ENCODE data around the gene SPAG4. TPM values are rescaled to one million over a fixed set of nuclear protein-coding genes. Genes with fewer than 3 reads are reported as not detected.

SPAG4 gene
- total RNA-seq, 1 donor from 2014 or later, result 15.2 TPM

- Mint-ChIP-seq H3K27me3 (ENCODE audit: unreplicated experiment) (no peaks in the 10 kb centered on the region), H3K9me3 (ENCODE audit: unreplicated experiment) (no peaks in the 10 kb centered on the region), H3K36me3 (ENCODE audit: low read depth, unreplicated experiment) (peaks cover 3% of the 10 kb centered on the region), H3K27ac (ENCODE audit: unreplicated experiment) (no peak overlapping the region), H3K4me3 (ENCODE audit: unreplicated experiment) (no peak overlapping the region), H3K4me1 (ENCODE audit: unreplicated experiment) (peaks cover 3% of the 10 kb centered on the region)
- no peak for DNase-seq (ENCODE audit: low spot score)
- TF ChIP-seq, protein P1, sequence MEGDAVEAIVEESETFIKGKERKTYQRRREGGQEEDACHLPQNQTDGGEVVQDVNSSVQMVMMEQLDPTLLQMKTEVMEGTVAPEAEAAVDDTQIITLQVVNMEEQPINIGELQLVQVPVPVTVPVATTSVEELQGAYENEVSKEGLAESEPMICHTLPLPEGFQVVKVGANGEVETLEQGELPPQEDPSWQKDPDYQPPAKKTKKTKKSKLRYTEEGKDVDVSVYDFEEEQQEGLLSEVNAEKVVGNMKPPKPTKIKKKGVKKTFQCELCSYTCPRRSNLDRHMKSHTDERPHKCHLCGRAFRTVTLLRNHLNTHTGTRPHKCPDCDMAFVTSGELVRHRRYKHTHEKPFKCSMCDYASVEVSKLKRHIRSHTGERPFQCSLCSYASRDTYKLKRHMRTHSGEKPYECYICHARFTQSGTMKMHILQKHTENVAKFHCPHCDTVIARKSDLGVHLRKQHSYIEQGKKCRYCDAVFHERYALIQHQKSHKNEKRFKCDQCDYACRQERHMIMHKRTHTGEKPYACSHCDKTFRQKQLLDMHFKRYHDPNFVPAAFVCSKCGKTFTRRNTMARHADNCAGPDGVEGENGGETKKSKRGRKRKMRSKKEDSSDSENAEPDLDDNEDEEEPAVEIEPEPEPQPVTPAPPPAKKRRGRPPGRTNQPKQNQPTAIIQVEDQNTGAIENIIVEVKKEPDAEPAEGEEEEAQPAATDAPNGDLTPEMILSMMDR (IDR thresholded peaks at IDR 0.05; ENCODE audit: unreplicated experiment), result no peak
These were observed 36.3 kb downstream of the SPAG4 start for GRCh38 chr20:35651958-35652357.

GRCh38 chr20:35652641-35653429 is 37.2 kb downstream of the SPAG4 start:
- DNase-seq (ENCODE audit: low spot score), result no peak
- H3K9me3 Mint-ChIP-seq (ENCODE audit: unreplicated experiment), result no peaks in the 10 kb centered on the region
- H3K27me3 Mint-ChIP-seq (ENCODE audit: unreplicated experiment), result no peaks in the 10 kb centered on the region
- TF ChIP-seq, protein P1 (IDR thresholded peaks at IDR 0.05; ENCODE audit: unreplicated experiment), result no peak
- H3K4me1 Mint-ChIP-seq (ENCODE audit: unreplicated experiment), result no peaks in the 10 kb centered on the region
- H3K36me3 Mint-ChIP-seq (ENCODE audit: low read depth, unreplicated experiment), result peaks cover 3% of the 10 kb centered on the region
- no peak overlapping the region for H3K4me3 Mint-ChIP-seq (ENCODE audit: unreplicated experiment)
- H3K27ac Mint-ChIP-seq (ENCODE audit: unreplicated experiment), result no peak overlapping the region

- Mint-ChIP-seq H3K36me3 (ENCODE audit: low read depth, unreplicated experiment) (peaks cover 3% of the 10 kb centered on the region), H3K4me3 (ENCODE audit: unreplicated experiment) (no peak overlapping the region), H3K4me1 (ENCODE audit: unreplicated experiment) (no peaks in the 10 kb centered on the region), H3K27me3 (ENCODE audit: unreplicated experiment) (no peaks in the 10 kb centered on the region), H3K9me3 (ENCODE audit: unreplicated experiment) (no peaks in the 10 kb centered on the region), H3K27ac (ENCODE audit: unreplicated experiment) (no peak overlapping the region)
- DNase-seq (ENCODE audit: low spot score), result no peak
- TF ChIP-seq, protein P1 (IDR thresholded peaks at IDR 0.05; ENCODE audit: unreplicated experiment), result no peak
These were observed 37.8 kb downstream of the SPAG4 start for GRCh38 chr20:35653430-35653734.

DNA sequence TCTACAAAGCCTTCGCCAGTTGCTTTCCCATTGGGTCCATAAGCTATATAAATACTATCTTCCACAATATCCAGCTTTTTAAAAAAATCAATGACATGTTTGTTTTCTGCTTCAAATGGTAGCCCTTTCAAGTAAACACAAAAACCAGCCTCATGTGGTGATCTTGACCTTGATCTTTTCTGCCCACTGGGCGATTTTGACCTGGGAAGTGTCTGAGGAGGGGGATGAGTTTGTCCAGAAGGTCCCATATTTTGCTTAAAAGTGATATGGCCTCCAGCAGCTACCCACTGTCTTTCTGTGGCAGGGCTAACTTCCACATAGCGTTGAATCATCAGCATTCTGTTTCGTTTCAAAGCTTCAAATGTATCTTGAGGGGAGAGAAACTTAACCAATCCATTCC is 38.3 kb downstream of the SPAG4 start:
- no peak overlapping the region for H3K4me3 Mint-ChIP-seq (ENCODE audit: unreplicated experiment)
- DNase-seq (ENCODE audit: low spot score), result no peak
- H3K4me1 Mint-ChIP-seq (ENCODE audit: unreplicated experiment), result no peaks in the 10 kb centered on the region
- no peaks in the 10 kb centered on the region for H3K27me3 Mint-ChIP-seq (ENCODE audit: unreplicated experiment)
- TF ChIP-seq, protein P1 (IDR thresholded peaks at IDR 0.05; ENCODE audit: unreplicated experiment), result no peak
- no peaks in the 10 kb centered on the region for H3K9me3 Mint-ChIP-seq (ENCODE audit: unreplicated experiment)
- H3K36me3 Mint-ChIP-seq (ENCODE audit: low read depth, unreplicated experiment), result peaks cover 3% of the 10 kb centered on the region
- no peak overlapping the region for H3K27ac Mint-ChIP-seq (ENCODE audit: unreplicated experiment)

DNA sequence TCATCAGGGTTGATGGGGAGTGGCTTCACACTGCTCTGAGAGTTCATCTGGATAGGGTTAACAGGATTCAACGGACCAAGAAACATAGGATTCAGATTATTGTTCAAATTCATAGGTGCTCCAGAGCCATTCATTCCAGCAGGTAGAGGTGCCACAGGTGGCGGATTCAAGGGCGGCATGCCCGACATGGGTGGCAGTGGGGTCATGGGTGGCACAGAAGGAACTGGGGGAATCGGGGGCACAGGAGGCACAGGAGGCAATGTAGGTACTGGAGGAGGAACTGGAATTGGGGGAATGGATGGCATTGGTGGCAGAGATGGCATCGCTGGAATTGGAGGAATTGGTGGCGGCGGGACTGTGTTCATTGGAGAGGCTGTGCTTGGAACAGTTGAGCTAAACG is 38.8 kb downstream of the SPAG4 start:
- H3K4me1 Mint-ChIP-seq (ENCODE audit: unreplicated experiment), result no peaks in the 10 kb centered on the region
- no peaks in the 10 kb centered on the region for H3K9me3 Mint-ChIP-seq (ENCODE audit: unreplicated experiment)
- no peaks in the 10 kb centered on the region for H3K27me3 Mint-ChIP-seq (ENCODE audit: unreplicated experiment)
- no peak for DNase-seq (ENCODE audit: low spot score)
- no peak overlapping the region for H3K27ac Mint-ChIP-seq (ENCODE audit: unreplicated experiment)
- TF ChIP-seq, protein P1 (IDR thresholded peaks at IDR 0.05; ENCODE audit: unreplicated experiment), result no peak
- H3K36me3 Mint-ChIP-seq (ENCODE audit: low read depth, unreplicated experiment), result peaks cover 3% of the 10 kb centered on the region
- no peak overlapping the region for H3K4me3 Mint-ChIP-seq (ENCODE audit: unreplicated experiment)
